A549 (cell line): ENCODE data around the gene SLC38A6. TPM values are rescaled to one million over a fixed set of nuclear protein-coding genes. Genes with fewer than 3 reads are reported as not detected.
"Not testable (repeated sequence)": the region's sequence is repeated elsewhere in the genome, so short reads cannot be mapped to it uniquely, and the experiment has no call there.

Source experiments
- ATAC-seq, 2 experiments: fragments of 200-7000 bp in 1 of 2; fragments of >200 bp in 1 of 2; cut with Nextera tagmentation in 1 of 2; cut with Tn5 transposase in 1 of 2; 3 replicates each; pipeline versions ENCODE4 v1.8.0 to v1.9.1; 2018 to 2020; ENCODE audit warnings: mild to moderate bottlenecking in 1 of 2, moderate library complexity in 1 of 2
- CTCF ChIA-PET: fragments of 300-600 bp; sonication (Branson Sonifier 250); formaldehyde crosslinking; extraction: SDS; loops from one replicate; lab custom pipeline; 2021; ENCODE audit warnings: antibody characterized with exemption, inconsistent platforms; lab: Yijun Ruan, JAX
- POLR2A ChIA-PET: fragments of 350-600 bp; formaldehyde crosslinking; extraction: SDS; loops from one replicate; lab custom pipeline; 2021; ENCODE audit warnings: antibody characterized with exemption, inconsistent platforms; lab: Yijun Ruan, JAX
- DNase-seq, 2 experiments: peaks; one replicate each; pipeline versions ENCODE4 v3.0.0 to v3.0.0-alpha.2; 2011 to 2016; ENCODE audit warnings: low read depth in 1 of 2, low spot score in 1 of 2
- FAIRE-seq: peaks from 2 replicates; lab custom pipeline; 2011; peaks lifted over from hg19 to GRCh38; lab: Jason Lieb, UNC
- H3K27ac ChIP-seq, 2 experiments: fragments of >200 bp; sonication (Bioruptor Twin); formaldehyde crosslinking; 3 replicates each; pipeline ENCODE4 v1.5.1; 2016 to 2017
- H3K4me1 ChIP-seq: fragments of >200 bp; sonication (Bioruptor Twin); formaldehyde crosslinking; 3 replicates; pipeline ENCODE4 v1.6.1; 2016
- H3K4me2 ChIP-seq: fragments of >200 bp; sonication (Bioruptor Twin); formaldehyde crosslinking; 3 replicates; pipeline ENCODE4 v1.6.1; 2016
- H3K4me3 ChIP-seq: fragments of >200 bp; sonication (Bioruptor Twin); formaldehyde crosslinking; 3 replicates; pipeline ENCODE4 v1.5.1; 2016
- H3K9me3 ChIP-seq: fragments of >200 bp; sonication (Bioruptor Twin); formaldehyde crosslinking; 3 replicates; pipeline ENCODE4 v1.6.1; 2016
- CBX2 ChIP-seq: fragments of 200-600 bp; sonication (generic); IDR thresholded peaks from 2 replicates; pipeline ENCODE4 v1.6.1; 2016; ENCODE audit warnings: low read depth, mild to moderate bottlenecking, borderline replicate concordance
- EHMT2 ChIP-seq: fragments of 200-600 bp; sonication (generic); IDR thresholded peaks from 2 replicates; pipeline ENCODE4 v1.6.1; 2016; ENCODE audit warnings: antibody characterized with exemption, low read depth, mild to moderate bottlenecking, moderate library complexity
- FOXS1 ChIP-seq: fragments of 250-450 bp; sonication (Bioruptor Pico); IDR thresholded peaks from 2 replicates; pipeline ENCODE4 v1.5.0; 2020; ENCODE audit warnings: mild to moderate bottlenecking, moderate library complexity
- GATA3 ChIP-seq: IDR thresholded peaks from 2 replicates; pipeline ENCODE4 v1.6.1; 2012; ENCODE audit warnings: borderline replicate concordance
- HDAC2 ChIP-seq: fragments of 200-600 bp; sonication (generic); IDR thresholded peaks from 2 replicates; pipeline ENCODE4 v1.6.1; 2016
- HEYL ChIP-seq: fragments of 250-450 bp; sonication (Bioruptor Pico); IDR thresholded peaks from 2 replicates; pipeline ENCODE4 v1.8.0; 2021; ENCODE audit warnings: mild to moderate bottlenecking, moderate library complexity
- JUN ChIP-seq, 2 experiments: fragments of >200 bp; sonication (Bioruptor Twin); formaldehyde crosslinking; IDR thresholded peaks; 2 replicates in 1 of 2; 3 replicates in 1 of 2; pipeline ENCODE4 v1.6.1; 2016 to 2017
- JUNB ChIP-seq: fragments of >200 bp; sonication (Bioruptor Twin); formaldehyde crosslinking; IDR thresholded peaks from 2 replicates; pipeline ENCODE4 v1.6.1; 2016
- KDM1A ChIP-seq: fragments of 200-600 bp; sonication (generic); IDR thresholded peaks from 2 replicates; pipeline ENCODE4 v1.6.1; 2016; ENCODE audit warnings: low read depth, mild to moderate bottlenecking
- MAZ ChIP-seq: fragments of 150-350 bp; IDR thresholded peaks from 2 replicates; pipeline ENCODE4 v1.6.1; 2014; ENCODE audit warnings: antibody characterized with exemption, low read depth, low read length, borderline replicate concordance
- NPAS2 ChIP-seq: fragments of 250-450 bp; sonication (Bioruptor Pico); IDR thresholded peaks from 2 replicates; pipeline ENCODE4 v1.8.0; 2022; ENCODE audit warnings: mild to moderate bottlenecking, moderate library complexity, borderline replicate concordance
- NR3C1 ChIP-seq: fragments of >200 bp; sonication (Bioruptor Twin); formaldehyde crosslinking; IDR thresholded peaks from 3 replicates; pipeline ENCODE4 v1.6.1; 2017
- RCOR1 ChIP-seq: fragments of 150-350 bp; IDR thresholded peaks from 2 replicates; pipeline ENCODE4 v1.6.1; 2014; ENCODE audit warnings: antibody characterized with exemption, low read length, low read depth
- SMC3 ChIP-seq: fragments of >200 bp; sonication (Bioruptor Twin); formaldehyde crosslinking; IDR thresholded peaks from 3 replicates; pipeline ENCODE4 v1.6.1; 2018; ENCODE audit warnings: inconsistent platforms
- TFCP2L1 ChIP-seq: fragments of 250-450 bp; sonication (Bioruptor Pico); IDR thresholded peaks from 2 replicates; pipeline ENCODE4 v1.5.0; 2021; ENCODE audit warnings: mild to moderate bottlenecking
- ZFP36 ChIP-seq: fragments of 450-650 bp; IDR thresholded peaks from 2 replicates; pipeline ENCODE4 v1.6.1; 2014; ENCODE audit warnings: borderline replicate concordance; ENCODE audit not compliant: partially characterized antibody
- ZNF302 ChIP-seq: fragments of 250-450 bp; sonication (Bioruptor Pico); IDR thresholded peaks from 2 replicates; pipeline ENCODE4 v1.9.0; 2021; ENCODE audit warnings: inconsistent platforms, mild to moderate bottlenecking, moderate library complexity
- WGBS: methylation state at CpG from one replicate; pipeline ENCODE4 v1.1.6; 2017; ENCODE audit errors: missing lambda C conversion rate; 5-methylcytosine and 5-hydroxymethylcytosine counted together
- polyA plus RNA-seq, 4 experiments: library from polyadenylated mRNA; depleted of rRNA in 3 of 4; stranded (reverse); fragments of >200 nt; fragmentation: RNase III in 1 of 4; extraction: RNeasy Plus Mini Kit Qiagen cat#74134 plus additional on column Dnase treatment in 1 of 4; gene quantifications; 2 replicates in 3 of 4; 3 replicates in 1 of 4; pipeline ENCODE4 v1.2.3, GENCODE V29; 2011 to 2017
- TF ChIP-seq, protein P1 (sequence below): fragments of >200 bp; sonication (Bioruptor Twin); formaldehyde crosslinking; IDR thresholded peaks from 3 replicates; pipeline ENCODE4 v1.6.1; 2016
- TF ChIP-seq, protein P2 (sequence below): fragments of 450-650 bp; IDR thresholded peaks from 2 replicates; pipeline ENCODE4 v1.6.1; 2014; ENCODE audit warnings: antibody characterized with exemption
- TF ChIP-seq, protein P3 (sequence below): fragments of >200 bp; sonication (Bioruptor Twin); formaldehyde crosslinking; IDR thresholded peaks from 2 replicates; pipeline ENCODE4 v1.6.1; 2016

Gene SLC38A6
- polyA plus RNA-seq, 2 of the 4 experiments (the other 2 are of a cell fraction): 33.3 to 37.8 TPM

DNA sequence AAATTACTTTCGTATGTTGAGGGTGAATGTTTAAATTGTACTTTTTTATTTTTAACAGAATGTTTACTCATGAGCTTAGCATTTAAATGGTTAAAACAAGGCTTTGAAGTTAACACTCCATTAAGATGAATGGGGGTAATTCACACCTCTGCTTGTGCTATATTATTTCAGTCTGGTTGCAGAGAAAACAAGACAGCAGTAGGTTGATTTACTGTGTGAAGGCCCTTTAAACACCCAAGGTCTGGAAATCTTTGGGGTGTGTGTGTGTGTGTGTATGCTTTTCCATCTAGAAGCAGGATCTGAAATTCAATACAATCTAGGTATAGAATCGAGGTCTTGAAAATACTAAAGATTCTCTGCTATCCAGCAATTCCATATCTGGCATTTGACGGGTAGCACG, 83.8 kb downstream of the SLC38A6 start:
- ChIA-PET POLR2A (no interaction called here), CTCF (interaction anchor here (1.0 kb wide), 1 partner anchor 215 kb away, joined by 3 read pairs; no protein-coding TSS in a partner anchor)
- Histone ChIP-seq H3K9me3 (no peaks in the 10 kb centered on the region), H3K4me1 (no peaks in the 10 kb centered on the region), H3K4me2 (no peak overlapping the region), H3K4me3 (no peak overlapping the region), H3K27ac (no peak overlapping the region)
- TF ChIP-seq GATA3: no peak
- no peak for TF ChIP-seq TFCP2L1 (CRISPR knock-in tag)
- TF ChIP-seq NR3C1: no peak
- no peak for TF ChIP-seq CBX2
- no peak for TF ChIP-seq JUNB
- TF ChIP-seq, protein P1, sequence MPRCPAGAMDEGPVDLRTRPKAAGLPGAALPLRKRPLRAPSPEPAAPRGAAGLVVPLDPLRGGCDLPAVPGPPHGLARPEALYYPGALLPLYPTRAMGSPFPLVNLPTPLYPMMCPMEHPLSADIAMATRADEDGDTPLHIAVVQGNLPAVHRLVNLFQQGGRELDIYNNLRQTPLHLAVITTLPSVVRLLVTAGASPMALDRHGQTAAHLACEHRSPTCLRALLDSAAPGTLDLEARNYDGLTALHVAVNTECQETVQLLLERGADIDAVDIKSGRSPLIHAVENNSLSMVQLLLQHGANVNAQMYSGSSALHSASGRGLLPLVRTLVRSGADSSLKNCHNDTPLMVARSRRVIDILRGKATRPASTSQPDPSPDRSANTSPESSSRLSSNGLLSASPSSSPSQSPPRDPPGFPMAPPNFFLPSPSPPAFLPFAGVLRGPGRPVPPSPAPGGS: no peak
- no peak for TF ChIP-seq KDM1A
- TF ChIP-seq, protein P2, sequence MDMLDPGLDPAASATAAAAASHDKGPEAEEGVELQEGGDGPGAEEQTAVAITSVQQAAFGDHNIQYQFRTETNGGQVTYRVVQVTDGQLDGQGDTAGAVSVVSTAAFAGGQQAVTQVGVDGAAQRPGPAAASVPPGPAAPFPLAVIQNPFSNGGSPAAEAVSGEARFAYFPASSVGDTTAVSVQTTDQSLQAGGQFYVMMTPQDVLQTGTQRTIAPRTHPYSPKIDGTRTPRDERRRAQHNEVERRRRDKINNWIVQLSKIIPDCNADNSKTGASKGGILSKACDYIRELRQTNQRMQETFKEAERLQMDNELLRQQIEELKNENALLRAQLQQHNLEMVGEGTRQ: no peak
- TF ChIP-seq FOXS1 (CRISPR knock-in tag): no peak
- TF ChIP-seq RCOR1: no peak
- TF ChIP-seq SMC3: no peak
- no peak for TF ChIP-seq HEYL
- no peak for TF ChIP-seq MAZ
- no peak for TF ChIP-seq ZFP36
- TF ChIP-seq NPAS2 (CRISPR knock-in tag): no peak
- TF ChIP-seq HDAC2: no peak
- no peak for TF ChIP-seq JUN (IDR thresholded peaks at IDR 0.05)
- FAIRE-seq (no peak), DNase-seq (no peak), ATAC-seq (no peak)
- WGBS: 90% methylated on average over 4 of the region's 4 CpGs

DNA sequence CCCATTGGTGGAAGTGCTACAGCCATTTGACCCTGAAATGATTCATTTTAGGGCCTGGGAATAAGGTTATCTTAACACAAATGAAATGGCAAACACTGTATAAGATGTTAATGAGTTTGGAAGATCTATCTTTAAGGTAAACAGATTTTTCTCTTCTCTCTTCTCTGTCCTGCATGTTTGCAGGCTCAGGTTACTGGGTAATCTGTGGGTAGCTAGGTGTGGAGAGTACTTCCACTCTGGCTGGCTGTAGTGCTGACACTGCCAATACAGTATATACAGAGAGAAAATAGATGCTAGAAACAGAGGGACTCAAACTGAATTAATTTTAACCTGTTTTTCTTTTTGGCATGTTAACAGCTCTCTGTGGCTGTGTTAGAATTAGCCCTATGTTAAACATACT, 84.6 kb downstream of the SLC38A6 start:
- no peak for DNase-seq
- CTCF ChIA-PET: no interaction called here
- H3K9me3 ChIP-seq: no peaks in the 10 kb centered on the region
- ATAC-seq: no peak
- H3K4me2 ChIP-seq: no peak overlapping the region
- no peaks in the 10 kb centered on the region for H3K4me1 ChIP-seq
- POLR2A ChIA-PET: no interaction called here
- H3K27ac ChIP-seq: no peak overlapping the region
- no peak overlapping the region for H3K4me3 ChIP-seq
- TF ChIP-seq, protein P3, sequence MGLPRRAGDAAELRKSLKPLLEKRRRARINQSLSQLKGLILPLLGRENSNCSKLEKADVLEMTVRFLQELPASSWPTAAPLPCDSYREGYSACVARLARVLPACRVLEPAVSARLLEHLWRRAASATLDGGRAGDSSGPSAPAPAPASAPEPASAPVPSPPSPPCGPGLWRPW: no peak
- TF ChIP-seq, protein P1: no peak
- TF ChIP-seq ZNF302 (no peak), EHMT2 (no peak)
- FAIRE-seq: no peak

DNA sequence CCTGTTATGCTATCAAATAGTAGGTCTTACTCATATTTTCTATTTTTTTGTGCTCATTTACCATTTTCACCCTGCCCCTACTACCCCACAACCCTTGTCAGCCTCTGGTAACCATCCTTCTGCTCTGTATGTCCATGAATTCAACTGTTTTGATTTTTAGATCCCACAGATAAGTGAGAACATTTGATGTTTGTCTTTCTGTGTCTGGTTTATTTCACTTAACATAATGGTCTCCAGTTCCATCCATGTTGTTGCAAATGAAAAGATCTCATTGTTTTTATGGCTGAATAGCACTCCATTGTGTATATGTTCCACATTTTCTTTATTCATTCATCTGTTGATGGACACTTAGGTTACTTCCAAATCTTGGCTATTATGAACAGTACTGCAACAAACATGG, 91.4 kb downstream of the SLC38A6 start:
- CTCF ChIA-PET, FAIRE-seq, H3K9me3 ChIP-seq, H3K4me1 ChIP-seq, ATAC-seq, H3K4me2 ChIP-seq, H3K4me3 ChIP-seq, POLR2A ChIA-PET, H3K27ac ChIP-seq, DNase-seq: not testable (repeated sequence)
